HepG2 (cell line): ENCODE data around the gene RSPH9. TPM values are rescaled to one million over a fixed set of nuclear protein-coding genes. Genes with fewer than 3 reads are reported as not detected.
A peak's percentile ranks its signal among the peaks of the same experiment; 100 is the strongest.

ENCODE experiments used
- HINFP ChIP-seq: sonication (generic); formaldehyde crosslinking; IDR thresholded peaks from 2 replicates; pipeline ENCODE4 v1.4.0; 2020; ENCODE audit warnings: low read depth, mild to moderate bottlenecking, missing genetic modification reagents
- HOXA5 ChIP-seq: sonication (generic); formaldehyde crosslinking; IDR thresholded peaks from 2 replicates; pipeline ENCODE4 v1.4.0; 2020; ENCODE audit warnings: missing genetic modification reagents
- JUN ChIP-seq: sonication (generic); formaldehyde crosslinking; IDR thresholded peaks from 2 replicates; pipeline ENCODE4 v1.4.0; 2020; ENCODE audit warnings: mild to moderate bottlenecking, missing genetic modification reagents
- MEIS1 ChIP-seq: sonication (generic); formaldehyde crosslinking; IDR thresholded peaks from 2 replicates; pipeline ENCODE4 v1.9.0; 2021; ENCODE audit warnings: mild to moderate bottlenecking, missing genetic modification reagents, moderate library complexity, borderline replicate concordance
- ZBTB10 ChIP-seq: sonication (generic); formaldehyde crosslinking; IDR thresholded peaks from 2 replicates; pipeline ENCODE4 v1.4.0; 2020; ENCODE audit warnings: missing genetic modification reagents, borderline replicate concordance
- ZNF318 ChIP-seq: sonication (generic); formaldehyde crosslinking; IDR thresholded peaks from 2 replicates; pipeline ENCODE4 v1.4.0; 2020; ENCODE audit warnings: mild to moderate bottlenecking, missing genetic modification reagents
- ZNF567 ChIP-seq: sonication (generic); formaldehyde crosslinking; IDR thresholded peaks from 2 replicates; pipeline ENCODE4 v1.8.1; 2023; ENCODE audit warnings: mild to moderate bottlenecking, missing genetic modification reagents, borderline replicate concordance
- ZNF687 ChIP-seq: sonication (generic); formaldehyde crosslinking; IDR thresholded peaks from 2 replicates; pipeline ENCODE4 v1.5.1; 2020; ENCODE audit warnings: mild to moderate bottlenecking, missing genetic modification reagents, moderate library complexity
- ZNF777 ChIP-seq: sonication (generic); formaldehyde crosslinking; IDR thresholded peaks from 2 replicates; pipeline ENCODE4 v1.4.0; 2020; ENCODE audit warnings: missing genetic modification reagents
- ZNF839 ChIP-seq: sonication (generic); formaldehyde crosslinking; IDR thresholded peaks from 2 replicates; pipeline ENCODE4 v1.4.0; 2020; ENCODE audit warnings: missing genetic modification reagents, mild to moderate bottlenecking, borderline replicate concordance
- polyA plus RNA-seq, 8 experiments: library from polyadenylated mRNA; depleted of rRNA in 3 of 8; stranded (reverse) in 7 of 8; unstranded in 1 of 8; fragments of >200 nt; fragmentation: Illumina TruSeq in 4 of 8; extraction: Trizol in 4 of 8; gene quantifications; 2 replicates each; pipeline versions ENCODE4 v1.2.1 to v1.2.3, GENCODE V29; 2011 to 2016; ENCODE audit warnings: low read depth in 4 of 8, missing spikeins in 1 of 8, mixed read lengths in 1 of 8; ENCODE audit not compliant: insufficient read depth in 1 of 8
- total RNA-seq, 5 experiments: library from RNA; depleted of rRNA; stranded (reverse); fragments of >200 nt; fragmentation: Illumina TruSeq; extraction: Trizol; gene quantifications; 2 replicates each; pipeline ENCODE4 v1.2.3, GENCODE V29; 2016; ENCODE audit warnings: low read depth in 1 of 5

Gene RSPH9
- total and polyA plus RNA-seq, 2 of the 13 experiments (the other 11 are each of a cell fraction or from before 2014, with no cell fraction given), result 0.04 TPM; not detected in 1

GRCh38 chr6:43702534-43703440 is 58.0 kb downstream of the RSPH9 start (continued):
- TF ChIP-seq HINFP (no peak), JUN (CRISPR knock-in tag) (0 out of 2 replicates have a peak, but pooled peaks have one; percentile 17), ZBTB10 (CRISPR knock-in tag) (peak; percentile 38; the same call in 1 of the 2 replicates), ZNF777 (CRISPR knock-in tag) (no peak), HOXA5 (no peak), ZNF318 (CRISPR knock-in tag) (no peak), ZNF839 (CRISPR knock-in tag) (0 out of 2 replicates have a peak, but pooled peaks have one; percentile 12), ZNF567 (CRISPR knock-in tag) (no peak), MEIS1 (no peak; the same call in 1 of the 2 replicates), ZNF687 (CRISPR knock-in tag) (peak; percentile 70)
